Cardiac septum (tissue), 1 donor: ENCODE results near the gene UBE2C. TPM values are rescaled to one million over a fixed set of nuclear protein-coding genes. Genes with fewer than 3 reads are reported as not detected.
"Not testable (repeated sequence)": the region's sequence is repeated elsewhere in the genome, so short reads cannot be mapped to it uniquely, and the experiment has no call there.

Experiments used
- DNase-seq: peaks from one replicate; pipeline ENCODE4 v3.0.0-alpha.2; 2020; ENCODE audit warnings: low spot score
- intact Hi-C: fragments of 100-400 bp; cut with DNase I; formaldehyde crosslinking; loops from one replicate; pipeline ENCODE4 v1.14.0; 2022
- long read RNA-seq: library from polyadenylated mRNA; unstranded; transcript quantifications from one replicate; pipeline ENCODE4 v2.0.0, GENCODE V29; 2021
- total RNA-seq: library from RNA; stranded (reverse); fragmentation: NEBNext Ultra II Directional; extraction: Animal tissue kit (Norgen Biotek cat#: 25700); gene quantifications from one replicate; pipeline ENCODE4 v1.2.1, GENCODE V29; 2021
- donor health status: DM: no; HTN: no; CAD: no.

Gene UBE2C
- 0.38 TPM for total RNA-seq
- long read RNA-seq: 0 reads

- DNase-seq: peak; percentile 97
- intact Hi-C loops: no loop called here
Observed at GRCh38 chr20:45812157-45813005, at the start of gene UBE2C. Gene UBE2C (plus strand): TSS chr20:45812644. CDS start chr20:45812696, 52 bp downstream.

- DNase-seq, intact Hi-C loops: not testable (repeated sequence)
Observed at GRCh38 chr20:45764618-45765282, 47.7 kb upstream of the UBE2C start.

- intact Hi-C loops: no loop called here
- no peak for DNase-seq
Observed at GRCh38 chr20:45765307-45765875, 47.1 kb upstream of the UBE2C start.

- no peak for DNase-seq
- intact Hi-C loops: no loop called here
Observed at GRCh38 chr20:45765980-45766379, 46.5 kb upstream of the UBE2C start.

GRCh38 chr20:45768479-45768878 is 44.0 kb upstream of the UBE2C start:
- DNase-seq: no peak
- intact Hi-C loops: no loop called here

GRCh38 chr20:45771182-45771759 is 41.2 kb upstream of the UBE2C start:
- intact Hi-C loops: loop anchor here (2.0 kb wide), 2 partner anchors 226 to 452 kb away; no protein-coding TSS in a partner anchor
- DNase-seq: peak; percentile 80

- intact Hi-C loops: no loop called here
Observed at GRCh38 chr20:45772693-45773092, 39.8 kb upstream of the UBE2C start.

GRCh38 chr20:45774945-45775344 is 37.5 kb upstream of the UBE2C start:
- no peak for DNase-seq
- intact Hi-C loops: no loop called here

More at GRCh38 chr20:45772693-45773092, 39.8 kb upstream of the UBE2C start:
- DNase-seq: no peak

- intact Hi-C loops: no loop called here
- no peak for DNase-seq
Observed at GRCh38 chr20:45775411-45775810, 37.0 kb upstream of the UBE2C start.

GRCh38 chr20:45776931-45777330 is 35.5 kb upstream of the UBE2C start:
- intact Hi-C loops: no loop called here
- DNase-seq: no peak

- no peak for DNase-seq
- intact Hi-C loops: no loop called here
Observed at GRCh38 chr20:45779011-45779915, 33.2 kb upstream of the UBE2C start.

GRCh38 chr20:45780159-45780558 is 32.3 kb upstream of the UBE2C start:
- no peak for DNase-seq
- intact Hi-C loops: no loop called here

- no peak for DNase-seq
- intact Hi-C loops: no loop called here
Observed at GRCh38 chr20:45781391-45781931, 31.0 kb upstream of the UBE2C start.

GRCh38 chr20:45782890-45783289 is 29.6 kb upstream of the UBE2C start:
- intact Hi-C loops: no loop called here
- DNase-seq: no peak

GRCh38 chr20:45783656-45784294 is 28.7 kb upstream of the UBE2C start:
- intact Hi-C loops: no loop called here
- no peak for DNase-seq

GRCh38 chr20:45788351-45788750 is 24.1 kb upstream of the UBE2C start:
- no peak for DNase-seq
- intact Hi-C loops: no loop called here

- peak; percentile 75 for DNase-seq
- intact Hi-C loops: no loop called here
Observed at GRCh38 chr20:45792317-45793118, 19.9 kb upstream of the UBE2C start.
